Keratinocyte (primary cell): ENCODE measurements around the gene LRRC10B. TPM values are rescaled to one million over a fixed set of nuclear protein-coding genes. Genes with fewer than 3 reads are reported as not detected.

Source experiments
- DNase-seq: peaks from one replicate; pipeline ENCODE4 v3.0.0-alpha.2; 2011; ENCODE audit warnings: low read depth, missing footprints, low spot score
- FAIRE-seq: peaks from 2 replicates; lab custom pipeline; 2011; peaks lifted over from hg19 to GRCh38; lab: Jason Lieb, UNC
- H2AFZ ChIP-seq: 2 replicates; pipeline ENCODE4 v1.6.0; 2012; ENCODE audit warnings: low read length, control low read depth, inconsistent platforms; ENCODE audit not compliant: control insufficient read depth
- H3K27ac ChIP-seq: 2 replicates; pipeline ENCODE4 v1.5.1; 2011; ENCODE audit warnings: low read length; ENCODE audit not compliant: control insufficient read depth, insufficient read depth
- H3K27me3 ChIP-seq: 3 replicates; pipeline ENCODE4 v1.6.0; 2011; ENCODE audit warnings: low read length; ENCODE audit not compliant: control insufficient read depth, insufficient read depth; ENCODE audit errors: extremely low read depth
- H3K36me3 ChIP-seq, 2 experiments: 2 replicates in 1 of 2; 3 replicates in 1 of 2; pipeline ENCODE4 v1.5.1; 2011; ENCODE audit warnings: low read length in 2 of 2, mild to moderate bottlenecking in 1 of 2; ENCODE audit not compliant: control insufficient read depth in 2 of 2, insufficient read depth in 2 of 2; ENCODE audit errors: extremely low read depth in 1 of 2
- H3K4me1 ChIP-seq: 3 replicates; pipeline ENCODE4 v1.5.1; 2011; ENCODE audit warnings: low read length; ENCODE audit not compliant: control insufficient read depth, insufficient read depth; ENCODE audit errors: extremely low read depth
- H3K4me2 ChIP-seq: 3 replicates; pipeline ENCODE4 v1.6.0; 2011; ENCODE audit warnings: low read depth, low read length; ENCODE audit not compliant: control insufficient read depth, insufficient read depth; ENCODE audit errors: extremely low read depth
- H3K4me3 ChIP-seq, 3 experiments: fragments of 200-600 bp in 1 of 3; sonication (generic) in 1 of 3; 2 replicates in 2 of 3; 3 replicates in 1 of 3; pipeline ENCODE4 v1.5.1; 2011 to 2016; ENCODE audit warnings: low read length in 3 of 3, mild to moderate bottlenecking in 3 of 3, control low read depth in 2 of 3, inconsistent platforms in 1 of 3, low read depth in 1 of 3, mixed read lengths in 1 of 3, mixed run types in 1 of 3, moderate library complexity in 1 of 3; ENCODE audit not compliant: control insufficient read depth in 2 of 3, insufficient read depth in 2 of 3; ENCODE audit errors: extremely low read depth in 1 of 3
- H3K79me2 ChIP-seq: 2 replicates; pipeline ENCODE4 v1.6.0; 2012; ENCODE audit warnings: low read length; ENCODE audit not compliant: control insufficient read depth, insufficient read depth
- H3K9ac ChIP-seq: 3 replicates; pipeline ENCODE4 v1.6.0; 2011; ENCODE audit warnings: low read length; ENCODE audit not compliant: control insufficient read depth, insufficient read depth; ENCODE audit errors: extremely low read depth
- H3K9me1 ChIP-seq: 3 replicates; pipeline ENCODE4 v1.6.0; 2011; ENCODE audit warnings: low read length; ENCODE audit not compliant: control insufficient read depth, insufficient read depth; ENCODE audit errors: extremely low read depth
- H3K9me3 ChIP-seq: 2 replicates; pipeline ENCODE4 v1.5.1; 2012; ENCODE audit warnings: low read depth, low read length; ENCODE audit not compliant: control insufficient read depth
- H4K20me1 ChIP-seq: 3 replicates; pipeline ENCODE4 v1.6.0; 2011; ENCODE audit warnings: low read length; ENCODE audit not compliant: control insufficient read depth, insufficient read depth; ENCODE audit errors: extremely low read depth
- CTCF ChIP-seq, 3 experiments: IDR thresholded peaks in 1 of 3; conservative IDR thresholded peaks in 1 of 3; optimal IDR thresholded peaks in 1 of 3; 2 replicates in 2 of 3; 3 replicates in 1 of 3; pipeline versions ENCODE3 to v1.5.1; 2011; ENCODE audit warnings: low read length in 3 of 3, mild to moderate bottlenecking in 3 of 3, moderate library complexity in 2 of 3, control low read depth in 1 of 3, inconsistent platforms in 1 of 3; ENCODE audit not compliant: insufficient read depth in 2 of 3; ENCODE audit errors: extremely low read depth in 1 of 3
- EZH2 ChIP-seq: IDR thresholded peaks from one replicate; pipeline ENCODE4 v1.6.1; 2012; ENCODE audit warnings: inconsistent platforms, mild to moderate bottlenecking, low read length, moderate library complexity
- dilution Hi-C: fragments of 300-500 bp; cut with MboI; formaldehyde crosslinking; loops from one replicate; pipeline ENCODE4 v1.7.0; 2020; ENCODE audit warnings: low sequenced_read_pairs; ENCODE audit not compliant: extremely low pct_ligation_motif_present
- polyA plus RNA-seq, 5 experiments: library from polyadenylated mRNA; depleted of rRNA in 3 of 5; stranded (reverse) in 3 of 5; stranded (forward) in 1 of 5; unstranded in 1 of 5; fragments of >200 nt; gene quantifications; 1 replicate in 1 of 5; 2 replicates in 3 of 5; 3 replicates in 1 of 5; pipeline versions ENCODE4 v1.2.1 to v1.2.3, GENCODE V29; 2011 to 2012; ENCODE audit warnings: missing spikeins in 2 of 5, low read depth in 1 of 5, low replicate concordance in 1 of 5

LRRC10B gene
- polyA plus RNA-seq, 1 donor (not counting 4 experiments of a cell fraction or from before 2014, with no cell fraction given) = not detected

- no peak for DNase-seq
- dilution Hi-C loops = no loop called here
Observed at GRCh38 chr11:61487342-61488025, 21.1 kb upstream of the LRRC10B start.

GRCh38 chr11:61488651-61489291 lies 19.8 kb upstream of the LRRC10B start:
- peaks cover 4% of the 10 kb centered on the region for H3K4me1 ChIP-seq
- H4K20me1 ChIP-seq = no peaks in the 10 kb centered on the region
- TF ChIP-seq EZH2 = no peak
- TF ChIP-seq CTCF (optimal IDR thresholded peaks at IDR 0.05 in 1 of 3, IDR thresholded peaks at IDR 0.05 in 1 of 3, conservative IDR thresholded peaks at IDR 0.05 in 1 of 3; ENCODE audit: extremely low read depth in 1 of 3, insufficient read depth in 2 of 3, low read length in 3 of 3) = no peak
- no peaks in the 10 kb centered on the region for H3K36me3 ChIP-seq
- no peak for FAIRE-seq
- no peak for DNase-seq
- H3K4me3 ChIP-seq = no peak overlapping the region
- H3K79me2 ChIP-seq = no peaks in the 10 kb centered on the region
- H3K9ac ChIP-seq = no peak overlapping the region
- H3K9me1 ChIP-seq = no peaks in the 10 kb centered on the region
- H3K4me2 ChIP-seq = no peak overlapping the region
- no peak overlapping the region for H3K27ac ChIP-seq
- dilution Hi-C loops = no loop called here
- H3K27me3 ChIP-seq = peaks cover 21% of the 10 kb centered on the region
- no peaks in the 10 kb centered on the region for H3K9me3 ChIP-seq
- H2AFZ ChIP-seq = peak overlapping the region; percentile 33

More at GRCh38 chr11:61487342-61488025, 21.1 kb upstream of the LRRC10B start:
- Histone ChIP-seq H3K27ac (no peak overlapping the region), H3K27me3 (peaks cover 24% of the 10 kb centered on the region), H3K79me2 (no peaks in the 10 kb centered on the region), H3K9me1 (no peaks in the 10 kb centered on the region), H2AFZ (no peak overlapping the region), H4K20me1 (no peaks in the 10 kb centered on the region), H3K4me1 (peaks cover 4% of the 10 kb centered on the region), H3K9me3 (no peaks in the 10 kb centered on the region), H3K4me3 (no peak overlapping the region), H3K4me2 (no peak overlapping the region), H3K36me3 (no peaks in the 10 kb centered on the region), H3K9ac (no peak overlapping the region)
- FAIRE-seq = no peak
- no peak for TF ChIP-seq EZH2
- no peak for TF ChIP-seq CTCF (optimal IDR thresholded peaks at IDR 0.05 in 1 of 3, IDR thresholded peaks at IDR 0.05 in 1 of 3, conservative IDR thresholded peaks at IDR 0.05 in 1 of 3; ENCODE audit: extremely low read depth in 1 of 3, insufficient read depth in 2 of 3, low read length in 3 of 3)
